ENCODE data around the gene PLCXD3.

The PLCXD3 gene

GRCh38 chr5:41406424-41406823, 104.0 kb downstream of the PLCXD3 start:
- no peaks in the 10 kb centered on the region for H3K79me2 ChIP-seq (ENCODE audit: control insufficient read depth, insufficient read depth, low read length, poor library complexity)
- no peak overlapping the region for H2BK120ac ChIP-seq (ENCODE audit: insufficient read depth, low read length, poor library complexity)
- no peak overlapping the region for H4K8ac ChIP-seq (ENCODE audit: low read depth, low read length)
- no peak overlapping the region for H3K4ac ChIP-seq (ENCODE audit: low read depth, low read length)
- peaks cover 0 to 2% of the 10 kb centered on the region in 2 experiments for H3K4me1 ChIP-seq (ENCODE audit: control insufficient read depth in 1 of 2, insufficient read depth in 2 of 2, low read length in 2 of 2)
- no peaks in the 10 kb centered on the region for H3K27me3 ChIP-seq (ENCODE audit: insufficient read depth, low read length)
- H4K12ac ChIP-seq (ENCODE audit: low read depth, low read length): no peak overlapping the region
- no peaks in the 10 kb centered on the region for H3K36me3 ChIP-seq (ENCODE audit: control insufficient read depth in 1 of 2, insufficient read depth in 2 of 2, low read length in 2 of 2)
- no peak overlapping the region for H4K91ac ChIP-seq (ENCODE audit: low read depth, low read length)
- no peak overlapping the region for H2BK5ac ChIP-seq (ENCODE audit: low read depth, low read length, poor library complexity)
- H3K4me3 ChIP-seq (ENCODE audit: low read depth, low read length): no peak overlapping the region
- no peak overlapping the region for H3K27ac ChIP-seq (ENCODE audit: low read depth, low read length)
- H3K4me2 ChIP-seq (ENCODE audit: low read length): no peak overlapping the region
- H2AK5ac ChIP-seq (ENCODE audit: low read length): no peak overlapping the region
- no peaks in the 10 kb centered on the region for H3K79me1 ChIP-seq (ENCODE audit: low read length)
- H3K18ac ChIP-seq (ENCODE audit: low read length): no peak overlapping the region
- H2BK12ac ChIP-seq (ENCODE audit: low read length): no peak overlapping the region
- H3K14ac ChIP-seq (ENCODE audit: low read length): no peak overlapping the region
- no peak overlapping the region for H3K23ac ChIP-seq (ENCODE audit: low read length)
- no peak overlapping the region for H2AFZ ChIP-seq (ENCODE audit: insufficient read depth, low read length, poor library complexity)
- no peaks in the 10 kb centered on the region for H3K9me3 ChIP-seq (ENCODE audit: insufficient read depth, low read depth, low read length)
- no peak for DNase-seq
- no peak overlapping the region for H3K9ac ChIP-seq (ENCODE audit: low read length)
- WGBS (ENCODE audit: extremely low coverage, insufficient coverage, insufficient read length): no CpG with 5 or more reads among the region's 1 CpG

- H3K4ac ChIP-seq (ENCODE audit: low read depth, low read length): no peak overlapping the region
- no peak overlapping the region for H3K9ac ChIP-seq (ENCODE audit: low read length)
- no peak overlapping the region for H3K14ac ChIP-seq (ENCODE audit: low read length)
- no peaks in the 10 kb centered on the region for H3K79me1 ChIP-seq (ENCODE audit: low read length)
- no peaks in the 10 kb centered on the region for H3K27me3 ChIP-seq (ENCODE audit: insufficient read depth, low read length)
- no peak overlapping the region for H3K4me3 ChIP-seq (ENCODE audit: low read depth, low read length)
- DNase-seq: no peak
- no peaks in the 10 kb centered on the region for H3K36me3 ChIP-seq (ENCODE audit: control insufficient read depth in 1 of 2, insufficient read depth in 2 of 2, low read length in 2 of 2)
- no peaks in the 10 kb centered on the region for H3K9me3 ChIP-seq (ENCODE audit: insufficient read depth, low read depth, low read length)
- peaks cover 0 to 2% of the 10 kb centered on the region in 2 experiments for H3K4me1 ChIP-seq (ENCODE audit: control insufficient read depth in 1 of 2, insufficient read depth in 2 of 2, low read length in 2 of 2)
- no peak overlapping the region for H2AFZ ChIP-seq (ENCODE audit: insufficient read depth, low read length, poor library complexity)
- H4K91ac ChIP-seq (ENCODE audit: low read depth, low read length): no peak overlapping the region
- no peak overlapping the region for H2BK12ac ChIP-seq (ENCODE audit: low read length)
- no peak overlapping the region for H3K4me2 ChIP-seq (ENCODE audit: low read length)
- H3K27ac ChIP-seq (ENCODE audit: low read depth, low read length): no peak overlapping the region
- H3K79me2 ChIP-seq (ENCODE audit: control insufficient read depth, insufficient read depth, low read length, poor library complexity): no peaks in the 10 kb centered on the region
- H2AK5ac ChIP-seq (ENCODE audit: low read length): no peak overlapping the region
- no peak overlapping the region for H2BK5ac ChIP-seq (ENCODE audit: low read depth, low read length, poor library complexity)
- H3K23ac ChIP-seq (ENCODE audit: low read length): no peak overlapping the region
- H2BK120ac ChIP-seq (ENCODE audit: insufficient read depth, low read length, poor library complexity): no peak overlapping the region
- no peak overlapping the region for H4K8ac ChIP-seq (ENCODE audit: low read depth, low read length)
- no peak overlapping the region for H3K18ac ChIP-seq (ENCODE audit: low read length)
- H4K12ac ChIP-seq (ENCODE audit: low read depth, low read length): no peak overlapping the region
These were observed 105.6 kb downstream of the PLCXD3 start for GRCh38 chr5:41404757-41405156.

GRCh38 chr5:41403846-41404245, 106.6 kb downstream of the PLCXD3 start:
- Histone ChIP-seq H3K14ac (ENCODE audit: low read length) (no peak overlapping the region), H2BK5ac (ENCODE audit: low read depth, low read length, poor library complexity) (no peak overlapping the region), H3K79me2 (ENCODE audit: control insufficient read depth, insufficient read depth, low read length, poor library complexity) (no peaks in the 10 kb centered on the region), H3K4ac (ENCODE audit: low read depth, low read length) (no peak overlapping the region), H2BK12ac (ENCODE audit: low read length) (no peak overlapping the region), H3K27ac (ENCODE audit: low read depth, low read length) (no peak overlapping the region), H2BK120ac (ENCODE audit: insufficient read depth, low read length, poor library complexity) (no peak overlapping the region), H3K4me1 (ENCODE audit: control insufficient read depth in 1 of 2, insufficient read depth in 2 of 2, low read length in 2 of 2) (no peaks in the 10 kb centered on the region), H3K18ac (ENCODE audit: low read length) (no peak overlapping the region), H3K9me3 (ENCODE audit: insufficient read depth, low read depth, low read length) (no peaks in the 10 kb centered on the region), H2AK5ac (ENCODE audit: low read length) (no peak overlapping the region), H3K27me3 (ENCODE audit: insufficient read depth, low read length) (no peaks in the 10 kb centered on the region), H4K8ac (ENCODE audit: low read depth, low read length) (no peak overlapping the region), H3K36me3 (ENCODE audit: control insufficient read depth in 1 of 2, insufficient read depth in 2 of 2, low read length in 2 of 2) (no peaks in the 10 kb centered on the region), H4K12ac (ENCODE audit: low read depth, low read length) (no peak overlapping the region), H3K9ac (ENCODE audit: low read length) (no peak overlapping the region), H3K4me2 (ENCODE audit: low read length) (no peak overlapping the region), H3K23ac (ENCODE audit: low read length) (no peak overlapping the region), H2AFZ (ENCODE audit: insufficient read depth, low read length, poor library complexity) (no peak overlapping the region), H3K4me3 (ENCODE audit: low read depth, low read length) (no peak overlapping the region), H4K91ac (ENCODE audit: low read depth, low read length) (no peak overlapping the region), H3K79me1 (ENCODE audit: low read length) (no peaks in the 10 kb centered on the region)
- WGBS (ENCODE audit: extremely low coverage, insufficient coverage, insufficient read length): no CpG with 5 or more reads among the region's 3 CpGs
- DNase-seq: no peak

GRCh38 chr5:41402845-41403244, 107.6 kb downstream of the PLCXD3 start:
- no peak overlapping the region for H4K12ac ChIP-seq (ENCODE audit: low read depth, low read length)
- H3K36me3 ChIP-seq (ENCODE audit: control insufficient read depth in 1 of 2, insufficient read depth in 2 of 2, low read length in 2 of 2): no peaks in the 10 kb centered on the region
- H3K4me3 ChIP-seq (ENCODE audit: low read depth, low read length): no peak overlapping the region
- H3K14ac ChIP-seq (ENCODE audit: low read length): no peak overlapping the region
- H3K4me2 ChIP-seq (ENCODE audit: low read length): no peak overlapping the region
- no peak overlapping the region for H3K9ac ChIP-seq (ENCODE audit: low read length)
- H2BK5ac ChIP-seq (ENCODE audit: low read depth, low read length, poor library complexity): no peak overlapping the region
- H3K27ac ChIP-seq (ENCODE audit: low read depth, low read length): no peak overlapping the region
- no CpG with 5 or more reads among the region's 2 CpGs for WGBS (ENCODE audit: extremely low coverage, insufficient coverage, insufficient read length)
- no peak for DNase-seq
- no peak overlapping the region for H3K18ac ChIP-seq (ENCODE audit: low read length)
- H2AFZ ChIP-seq (ENCODE audit: insufficient read depth, low read length, poor library complexity): no peak overlapping the region
- H3K9me3 ChIP-seq (ENCODE audit: insufficient read depth, low read depth, low read length): no peaks in the 10 kb centered on the region
- no peaks in the 10 kb centered on the region for H3K27me3 ChIP-seq (ENCODE audit: insufficient read depth, low read length)
- no peak overlapping the region for H2BK12ac ChIP-seq (ENCODE audit: low read length)
- H2BK120ac ChIP-seq (ENCODE audit: insufficient read depth, low read length, poor library complexity): no peak overlapping the region
- H3K79me1 ChIP-seq (ENCODE audit: low read length): no peaks in the 10 kb centered on the region
- no peak overlapping the region for H3K4ac ChIP-seq (ENCODE audit: low read depth, low read length)
- H4K91ac ChIP-seq (ENCODE audit: low read depth, low read length): no peak overlapping the region
- no peak overlapping the region for H4K8ac ChIP-seq (ENCODE audit: low read depth, low read length)
- no peak overlapping the region for H2AK5ac ChIP-seq (ENCODE audit: low read length)
- no peaks in the 10 kb centered on the region for H3K79me2 ChIP-seq (ENCODE audit: control insufficient read depth, insufficient read depth, low read length, poor library complexity)
- H3K23ac ChIP-seq (ENCODE audit: low read length): no peak overlapping the region
- no peaks in the 10 kb centered on the region for H3K4me1 ChIP-seq (ENCODE audit: control insufficient read depth in 1 of 2, insufficient read depth in 2 of 2, low read length in 2 of 2)

All from trophoblast cell (in vitro differentiated cells and primary cell).